Activated CD8-positive, alpha-beta memory T cell treated with anti-CD3 and anti-CD28 coated beads for 24 hours (primary cell): ENCODE measurements around the gene SLC24A5.

Source experiments
- DNase-seq: peaks from one replicate; pipeline ENCODE4 v3.0.0-alpha.2; 2020

SLC24A5 gene

DNA sequence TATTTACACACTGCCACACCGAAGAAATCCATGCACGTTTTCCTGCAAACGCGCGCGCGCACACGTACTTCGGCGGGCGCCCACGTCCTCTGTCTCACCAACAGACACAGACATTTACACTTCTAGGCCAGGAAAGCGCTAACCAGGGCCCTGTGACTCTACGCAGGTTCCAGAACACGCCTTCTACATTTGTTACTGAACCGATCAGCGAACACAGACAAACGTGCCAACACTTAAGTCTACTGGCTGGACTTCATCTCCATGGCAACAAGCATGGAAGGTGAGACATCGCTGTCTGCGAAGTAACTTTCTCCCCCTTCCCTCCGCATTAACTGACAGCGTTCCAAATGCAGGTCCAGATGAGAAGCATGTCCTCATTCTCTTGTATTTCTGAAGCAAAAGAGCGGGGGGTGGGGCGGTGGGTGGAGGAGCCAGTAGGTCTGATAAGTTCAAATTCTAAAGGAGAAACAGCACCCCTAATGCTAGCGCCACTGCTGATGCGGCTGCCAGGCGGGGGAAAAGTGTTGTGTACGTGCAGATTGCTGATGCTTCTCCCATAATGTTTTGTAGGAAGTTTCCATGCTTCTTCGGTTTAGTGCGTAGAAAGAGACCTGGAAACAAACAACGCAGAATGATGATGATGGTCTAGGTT is 70.9 kb downstream of the SLC24A5 start, which contains the start of gene CTXN2:
TSS of gene CTXN2 (plus strand) at position 92 of the 652 bp plus-strand sequence. CDS start 9,636 bp downstream, outside the sequence.
- DNase-seq, result no peak
